Colonic mucosa (tissue), 4 donors: ENCODE results near the gene SCRN1. TPM values are rescaled to one million over a fixed set of nuclear protein-coding genes. Genes with fewer than 3 reads are reported as not detected.

Experiments
- DNase-seq: peaks from one replicate; pipeline ENCODE4 v3.0.0-alpha.2; 2020
- H3K27ac ChIP-seq: fragments of 200-600 bp; one replicate; pipeline ENCODE4 v1.8.0; 2021
- H3K27me3 ChIP-seq: fragments of 200-600 bp; one replicate; pipeline ENCODE4 v1.8.0; 2021
- H3K36me3 ChIP-seq: fragments of 200-600 bp; one replicate; pipeline ENCODE4 v1.8.0; 2021
- H3K4me1 ChIP-seq: fragments of 200-600 bp; one replicate; pipeline ENCODE4 v1.8.0; 2021; ENCODE audit warnings: mild to moderate bottlenecking
- H3K4me3 ChIP-seq: fragments of 200-600 bp; one replicate; pipeline ENCODE4 v1.8.0; 2021
- H3K9ac ChIP-seq, 2 donors: one replicate each; pipeline ENCODE4 v1.7.0; 2013; ENCODE audit warnings: control low read depth in 2 of 2, low read depth in 2 of 2, low read length in 2 of 2
- H3K9me3 ChIP-seq: fragments of 200-600 bp; one replicate; pipeline ENCODE4 v1.8.0; 2021
- CTCF ChIP-seq: fragments of 200-600 bp; IDR thresholded peaks from one replicate; pipeline ENCODE4 v1.8.0; 2022; ENCODE audit warnings: antibody characterized with exemption, mild to moderate bottlenecking
- intact Hi-C: fragments of 100-400 bp; cut with DNase I; formaldehyde crosslinking; loops from one replicate; pipeline ENCODE4 v1.14.1; 2022
- total RNA-seq, 2 donors: library from RNA; stranded (reverse); fragmentation: NEBNext Ultra II Directional in 1 of 2; extraction: Animal tissue kit (Norgen Biotek cat#: 25700) in 1 of 2; gene quantifications; one replicate each; pipeline ENCODE4 v1.2.1, GENCODE V29; 2021
- donor health status: healthy.
- donor health status: DM: no; HTN: no; CAD: no.
- donor health status: DM: no; HTN: no; CAD: no.

Gene SCRN1
- total RNA-seq, 2 donors from 2014 or later = 13.2 to 17.1 TPM

GRCh38 chr7:29871787-29872398 is 117.7 kb downstream of the SCRN1 start:
- H3K27me3 ChIP-seq = no peaks in the 10 kb centered on the region
- H3K27ac ChIP-seq = no peak overlapping the region
- DNase-seq = no peak
- H3K36me3 ChIP-seq = no peaks in the 10 kb centered on the region
- H3K9me3 ChIP-seq = no peaks in the 10 kb centered on the region
- TF ChIP-seq CTCF = no peak
- intact Hi-C loops = no loop called here
- no peaks in the 10 kb centered on the region for H3K4me1 ChIP-seq
- no peak overlapping the region for H3K9ac ChIP-seq
- H3K4me3 ChIP-seq = no peak overlapping the region

Other genes with a start within 250 kb of the SCRN1 start
- 1 to 10 TPM; 1.6 to 2.3 TPM for gene WIPF3, start 183.3 kb downstream of the SCRN1 start, total RNA-seq
- gene FKBP14, start 36.9 kb upstream of the SCRN1 start, total RNA-seq = 1 to 10 TPM; 7.6 to 9.8 TPM
- 10 to 100 TPM; 11.7 to 14.9 TPM for gene PLEKHA8, start 38.6 kb upstream of the SCRN1 start, total RNA-seq
- gene MTURN, start 145.2 kb upstream of the SCRN1 start, total RNA-seq = 10 to 100 TPM in 1 of 2 donors, 1 to 10 TPM in 1; 8.0 to 10.8 TPM